Measurements from ENCODE around the gene HTRA1. TPM values are rescaled to one million over a fixed set of nuclear protein-coding genes. Genes with fewer than 3 reads are reported as not detected.
A peak's percentile ranks its signal among the peaks of the same experiment; 100 is the strongest.

The HTRA1 gene
- total RNA-seq, 1 experiment from 2014 or later: 1.5 TPM

DNA sequence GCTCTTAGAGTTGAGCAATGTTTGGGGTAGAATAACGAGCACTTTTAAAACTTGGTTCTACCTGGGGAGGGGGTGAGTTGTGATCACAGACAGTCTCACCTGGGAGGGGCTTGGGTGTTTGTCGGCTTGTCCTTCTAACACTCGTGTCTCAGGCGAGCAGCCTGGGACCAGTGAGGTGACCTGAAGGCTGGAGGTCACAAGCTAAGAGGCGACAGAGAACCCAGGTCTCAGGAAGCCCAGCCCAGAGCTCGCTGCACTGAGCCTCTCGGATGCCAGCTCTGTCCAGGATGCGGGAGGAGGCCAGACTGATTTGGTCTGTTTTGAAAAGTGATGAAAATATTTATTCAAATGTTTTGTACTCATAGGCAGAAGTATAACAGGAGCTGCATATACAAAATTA, 11.8 kb downstream of the HTRA1 start:
- Histone ChIP-seq H3K9me3 (replicated peaks) (no peaks in the 10 kb centered on the region), H3K36me3 (no peaks in the 10 kb centered on the region), H3K4me1 (peaks cover 9% of the 10 kb centered on the region)

DNA sequence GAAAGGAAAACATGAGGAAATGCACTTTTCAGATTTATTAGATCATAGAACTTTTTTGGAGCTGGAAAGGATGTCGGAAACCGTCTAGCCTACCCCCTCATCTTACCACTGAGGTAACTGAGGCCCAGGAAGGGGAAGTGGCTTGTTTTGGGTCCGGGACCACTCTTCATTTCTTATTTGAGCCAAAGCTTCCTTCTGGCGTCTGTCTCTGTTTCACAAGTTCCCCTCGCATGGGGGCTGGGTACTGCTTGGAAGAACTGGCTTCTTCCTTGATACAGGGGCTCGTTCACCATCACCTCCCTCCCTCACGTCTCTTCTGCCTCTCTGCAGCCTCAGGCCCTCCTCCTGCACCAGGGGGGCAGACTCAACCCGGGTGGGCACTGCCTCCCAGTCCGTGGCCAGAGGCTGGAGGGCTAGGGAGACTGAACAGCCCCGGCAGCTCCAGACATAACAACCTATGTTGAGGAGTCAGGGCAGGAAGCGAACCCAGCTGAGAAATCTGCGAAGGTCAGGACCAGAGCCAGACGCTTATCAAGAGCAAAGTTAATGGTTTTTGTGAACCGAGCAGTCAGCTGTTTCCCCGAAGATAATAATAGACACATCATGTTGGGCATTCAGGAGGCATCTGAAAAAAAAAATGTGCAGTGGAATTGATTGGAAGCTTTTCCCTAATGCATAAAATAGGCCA, 12.9 kb downstream of the HTRA1 start:
- Histone ChIP-seq H3K27ac (no peak overlapping the region), H3K4me3 (no peak overlapping the region), H3K9me3 (replicated peaks) (no peaks in the 10 kb centered on the region), H3K27me3 (no peaks in the 10 kb centered on the region), H3K36me3 (no peaks in the 10 kb centered on the region), H3K4me1 (peaks cover 4% of the 10 kb centered on the region; the same call in 1 of the 2 replicates)
- no peak for DNase-seq

More for the DNA sequence above, 11.8 kb downstream of the HTRA1 start:
- DNase-seq: no peak
- no peaks in the 10 kb centered on the region for H3K27me3 ChIP-seq
- no peak overlapping the region for H3K27ac ChIP-seq
- H3K4me3 ChIP-seq: no peak overlapping the region

DNA sequence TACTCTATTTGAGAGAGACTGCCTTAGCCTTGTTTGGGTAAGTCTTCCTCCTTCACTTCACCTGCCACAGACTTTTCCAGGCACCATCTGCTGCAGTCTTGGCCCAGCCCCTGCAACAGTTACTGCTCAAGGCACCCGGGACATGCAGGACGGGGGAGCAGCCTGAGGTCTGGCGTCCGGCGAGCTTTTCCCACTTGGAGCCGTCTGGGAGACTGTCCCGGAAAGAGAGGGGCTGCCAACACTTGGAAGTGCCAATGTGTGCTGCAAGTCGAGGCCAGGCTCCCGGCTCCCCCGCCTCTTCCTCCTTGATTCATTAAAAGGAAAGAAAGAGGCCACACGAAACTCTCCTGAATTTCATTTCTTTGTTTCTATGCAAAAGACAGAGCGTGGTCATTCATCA, 13.7 kb downstream of the HTRA1 start:
- H3K9me3 ChIP-seq (replicated peaks): no peaks in the 10 kb centered on the region
- H3K27ac ChIP-seq: no peak overlapping the region
- no peak overlapping the region for H3K4me3 ChIP-seq
- no peak for DNase-seq
- H3K4me1 ChIP-seq: no peaks in the 10 kb centered on the region
- H3K36me3 ChIP-seq: no peaks in the 10 kb centered on the region
- no peaks in the 10 kb centered on the region for H3K27me3 ChIP-seq

DNA sequence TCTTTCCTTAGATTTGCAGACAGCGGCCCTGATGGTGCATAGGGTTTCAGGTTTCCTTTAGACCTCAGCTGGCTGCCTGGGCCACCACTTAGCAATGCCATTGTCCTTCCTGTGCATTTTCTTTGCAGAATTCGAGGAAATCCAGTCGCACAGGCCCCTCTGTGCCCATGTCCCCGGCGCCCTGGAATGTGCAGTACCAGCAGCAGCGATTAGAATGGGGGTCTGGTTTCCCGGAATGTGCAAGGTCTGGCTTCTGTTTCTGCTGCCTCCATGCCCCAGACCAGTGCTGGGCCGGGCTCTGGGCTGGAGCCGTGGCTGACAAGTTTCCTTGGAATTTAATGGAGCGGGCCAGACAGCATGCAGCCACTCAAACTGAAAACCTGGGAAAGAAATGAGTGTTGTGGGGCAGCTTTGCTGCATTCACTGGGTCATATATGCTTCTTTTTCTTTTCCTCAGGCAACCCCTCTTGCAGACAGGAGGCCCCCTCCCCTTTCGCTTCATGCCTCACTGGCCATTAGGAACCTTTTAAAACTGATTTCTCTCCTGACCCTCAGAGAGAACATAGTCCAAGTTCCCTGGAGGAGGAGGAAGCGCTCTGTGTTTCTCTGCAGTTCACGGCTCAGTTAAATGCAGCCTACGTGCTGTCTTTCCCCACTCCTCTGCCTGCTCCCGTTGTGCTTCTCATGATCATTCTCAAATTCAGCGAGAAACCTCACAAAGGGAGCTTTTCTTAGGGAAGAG, 14.4 kb downstream of the HTRA1 start:
- Histone ChIP-seq H3K27ac (no peak overlapping the region), H3K9me3 (replicated peaks) (no peaks in the 10 kb centered on the region), H3K36me3 (no peaks in the 10 kb centered on the region), H3K27me3 (no peaks in the 10 kb centered on the region), H3K4me1 (no peaks in the 10 kb centered on the region), H3K4me3 (no peak overlapping the region)
- no peak for DNase-seq

- H3K27ac ChIP-seq: no peak overlapping the region
- H3K36me3 ChIP-seq: no peaks in the 10 kb centered on the region
- no peaks in the 10 kb centered on the region for H3K9me3 ChIP-seq (replicated peaks)
- H3K4me1 ChIP-seq: no peaks in the 10 kb centered on the region
- no peak for DNase-seq
- no peaks in the 10 kb centered on the region for H3K27me3 ChIP-seq
- H3K4me3 ChIP-seq: no peak overlapping the region
Observed at GRCh38 chr10:122476333-122476695, 15.0 kb downstream of the HTRA1 start.

DNA sequence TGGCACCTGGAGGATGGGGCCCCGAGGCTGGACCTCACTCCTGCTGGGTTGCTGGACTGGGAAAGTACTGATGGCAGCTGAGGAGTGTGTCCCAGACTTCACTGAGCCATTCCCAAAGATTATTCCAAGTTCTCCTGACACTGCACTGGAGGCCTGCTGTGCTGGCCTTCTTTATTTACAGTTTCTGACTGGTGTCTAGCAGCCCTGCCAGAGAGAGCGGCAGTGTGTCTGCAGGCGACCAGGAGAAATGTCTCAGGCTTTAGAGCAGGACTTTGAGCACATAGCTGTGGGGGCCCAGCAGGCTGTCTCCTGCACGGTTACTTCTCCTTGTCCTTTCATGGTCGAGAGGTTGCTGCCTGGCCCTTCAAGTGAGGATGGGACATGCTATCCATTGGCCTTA, 16.1 kb downstream of the HTRA1 start:
- no peak for DNase-seq
- no peaks in the 10 kb centered on the region for H3K27me3 ChIP-seq
- no peak overlapping the region for H3K27ac ChIP-seq
- no peaks in the 10 kb centered on the region for H3K9me3 ChIP-seq (replicated peaks)
- H3K36me3 ChIP-seq: no peaks in the 10 kb centered on the region
- no peaks in the 10 kb centered on the region for H3K4me1 ChIP-seq
- no peak overlapping the region for H3K4me3 ChIP-seq

DNA sequence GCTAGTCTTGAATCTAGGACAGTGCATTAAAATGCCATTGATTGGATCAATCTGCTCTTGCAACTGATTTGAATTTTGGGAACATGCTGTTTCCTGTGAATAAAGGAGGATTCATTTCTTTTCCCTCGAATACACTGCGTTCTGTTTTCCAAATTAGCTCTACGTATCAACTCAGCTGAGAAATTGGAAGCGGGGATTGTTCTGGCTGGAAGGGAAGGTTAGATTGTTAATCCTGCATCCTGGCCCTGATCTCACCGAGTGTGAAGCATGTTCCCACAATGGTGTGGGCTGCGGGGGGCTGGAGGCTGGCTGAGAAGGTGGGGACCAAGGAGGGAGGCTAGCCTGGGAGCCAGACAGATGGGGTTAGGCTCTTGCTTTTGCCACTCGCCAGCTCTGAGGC, 17.6 kb downstream of the HTRA1 start:
- no peak for DNase-seq
- Histone ChIP-seq H3K27ac (no peak overlapping the region), H3K9me3 (replicated peaks) (no peaks in the 10 kb centered on the region), H3K27me3 (no peaks in the 10 kb centered on the region), H3K36me3 (no peaks in the 10 kb centered on the region), H3K4me1 (no peaks in the 10 kb centered on the region), H3K4me3 (no peak overlapping the region)

- Histone ChIP-seq H3K27me3 (no peaks in the 10 kb centered on the region; the same call in 1 of the 2 replicates), H3K4me3 (no peak overlapping the region), H3K9me3 (replicated peaks) (no peaks in the 10 kb centered on the region), H3K4me1 (no peaks in the 10 kb centered on the region), H3K36me3 (no peaks in the 10 kb centered on the region), H3K27ac (no peak overlapping the region)
- DNase-seq: no peak
Observed at GRCh38 chr10:122480146-122480833, 18.9 kb downstream of the HTRA1 start.

DNA sequence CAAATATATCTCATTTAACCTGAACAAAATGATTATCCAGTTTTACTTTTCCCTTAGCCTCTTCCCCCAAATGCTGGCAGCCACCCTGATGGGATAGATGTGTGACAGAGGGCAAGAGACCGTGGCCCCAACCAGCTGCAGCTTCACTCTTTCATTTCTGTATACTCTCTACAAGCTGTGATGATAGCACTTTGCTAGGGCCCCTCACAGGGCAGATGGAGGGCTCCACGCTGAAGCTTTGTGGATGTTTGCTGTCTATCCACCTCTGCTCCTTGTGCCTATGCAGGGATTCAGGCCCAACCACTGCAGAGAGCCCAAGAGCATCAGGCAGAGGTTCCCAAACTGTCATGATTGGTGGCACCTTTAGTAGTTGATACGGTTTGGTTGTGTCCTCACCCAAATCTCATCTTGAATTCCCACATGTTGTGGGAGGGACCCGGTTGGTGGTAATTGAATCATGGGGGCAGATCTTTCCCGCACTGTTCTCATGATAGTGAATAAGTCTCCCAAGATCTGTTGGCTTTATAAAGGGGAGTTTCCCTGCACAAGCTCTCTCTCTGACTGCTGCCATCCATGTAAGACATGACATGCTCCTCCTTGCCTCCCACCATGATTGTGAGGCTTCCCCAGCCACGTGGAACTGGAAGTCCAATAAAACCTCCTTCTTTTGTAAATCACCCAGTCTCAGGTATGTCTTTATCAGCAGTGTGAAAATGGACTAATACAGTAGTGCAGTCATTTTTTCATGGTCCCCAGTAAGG, 20.1 kb downstream of the HTRA1 start:
- Histone ChIP-seq H3K9me3 (replicated peaks) (no peaks in the 10 kb centered on the region), H3K4me1 (no peaks in the 10 kb centered on the region), H3K4me3 (no peak overlapping the region), H3K27ac (no peak overlapping the region), H3K27me3 (no peaks in the 10 kb centered on the region; the same call in 1 of the 2 replicates), H3K36me3 (no peaks in the 10 kb centered on the region)
- DNase-seq: no peak

DNA sequence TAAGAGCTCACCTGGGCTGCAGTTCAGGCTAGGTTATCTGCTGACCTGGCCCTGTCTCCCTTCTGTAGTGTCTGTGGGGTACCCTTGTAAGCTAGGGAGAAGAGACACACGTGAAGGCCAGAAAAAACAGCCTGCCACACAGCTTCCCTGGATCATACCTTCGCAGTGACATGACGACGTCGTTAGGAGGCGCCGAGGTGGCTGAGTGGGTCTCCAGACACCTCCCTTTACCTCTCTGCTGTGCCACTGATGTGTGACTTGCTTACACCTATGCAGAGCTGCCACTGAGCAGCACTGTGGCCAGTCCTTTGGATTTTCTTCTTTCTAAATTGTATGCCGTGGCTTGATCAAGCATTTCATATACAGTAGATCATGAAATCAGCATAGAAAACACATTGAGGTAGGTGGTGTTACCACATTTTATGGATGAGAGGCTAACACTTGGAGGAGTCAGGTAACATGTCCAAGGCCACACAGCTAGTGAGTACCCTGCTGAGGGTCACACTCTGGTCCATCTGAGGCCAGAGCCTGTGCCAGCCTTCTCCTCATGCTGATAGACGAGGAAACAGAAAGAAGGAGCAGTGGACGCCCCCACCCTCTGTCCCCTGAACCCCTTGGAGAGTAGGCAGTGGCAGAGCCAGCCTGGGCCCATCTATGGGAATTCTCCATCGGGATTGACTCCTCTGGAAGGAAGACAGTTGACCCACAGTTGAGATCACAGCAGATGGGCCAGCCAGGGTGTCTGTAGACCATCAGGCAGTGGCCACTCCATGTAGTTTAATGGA, 23.1 kb downstream of the HTRA1 start:
- no peak overlapping the region for H3K4me3 ChIP-seq
- H3K27me3 ChIP-seq: no peaks in the 10 kb centered on the region; the same call in 1 of the 2 replicates
- H3K4me1 ChIP-seq: no peaks in the 10 kb centered on the region
- H3K36me3 ChIP-seq: no peaks in the 10 kb centered on the region
- no peak overlapping the region for H3K27ac ChIP-seq
- no peaks in the 10 kb centered on the region for H3K9me3 ChIP-seq (replicated peaks)
- DNase-seq: no peak

GRCh38 chr10:122485670-122486069, 24.3 kb downstream of the HTRA1 start:
- Histone ChIP-seq H3K4me3 (no peak overlapping the region), H3K4me1 (no peaks in the 10 kb centered on the region), H3K27me3 (peaks cover 2% of the 10 kb centered on the region; the same call in 1 of the 2 replicates), H3K36me3 (no peaks in the 10 kb centered on the region), H3K27ac (no peak overlapping the region), H3K9me3 (replicated peaks) (no peaks in the 10 kb centered on the region)
- DNase-seq: no peak

- Histone ChIP-seq H3K9me3 (replicated peaks) (no peaks in the 10 kb centered on the region), H3K27ac (no peak overlapping the region), H3K4me1 (no peaks in the 10 kb centered on the region), H3K4me3 (no peak overlapping the region), H3K27me3 (peaks cover 6% of the 10 kb centered on the region), H3K36me3 (no peaks in the 10 kb centered on the region)
- no peak for DNase-seq
Observed at GRCh38 chr10:122486406-122487080, 25.2 kb downstream of the HTRA1 start.

GRCh38 chr10:122487174-122487765, 25.9 kb downstream of the HTRA1 start:
- H3K9me3 ChIP-seq (replicated peaks): no peaks in the 10 kb centered on the region
- no peaks in the 10 kb centered on the region for H3K36me3 ChIP-seq
- no peak overlapping the region for H3K4me3 ChIP-seq
- peaks cover 12% of the 10 kb centered on the region for H3K27me3 ChIP-seq
- no peak overlapping the region for H3K27ac ChIP-seq
- DNase-seq: peak in 1 of 2 experiments; percentile 20
- H3K4me1 ChIP-seq: no peaks in the 10 kb centered on the region
